ENCODE results near the gene MYORG. TPM values are rescaled to one million over a fixed set of nuclear protein-coding genes. Genes with fewer than 3 reads are reported as not detected.
"Not testable (repeated sequence)": the region's sequence is repeated elsewhere in the genome, so short reads cannot be mapped to it uniquely, and the experiment has no call there.

MYORG gene
- total RNA-seq, 1 donor from 2014 or later, result 6.3 TPM

DNA sequence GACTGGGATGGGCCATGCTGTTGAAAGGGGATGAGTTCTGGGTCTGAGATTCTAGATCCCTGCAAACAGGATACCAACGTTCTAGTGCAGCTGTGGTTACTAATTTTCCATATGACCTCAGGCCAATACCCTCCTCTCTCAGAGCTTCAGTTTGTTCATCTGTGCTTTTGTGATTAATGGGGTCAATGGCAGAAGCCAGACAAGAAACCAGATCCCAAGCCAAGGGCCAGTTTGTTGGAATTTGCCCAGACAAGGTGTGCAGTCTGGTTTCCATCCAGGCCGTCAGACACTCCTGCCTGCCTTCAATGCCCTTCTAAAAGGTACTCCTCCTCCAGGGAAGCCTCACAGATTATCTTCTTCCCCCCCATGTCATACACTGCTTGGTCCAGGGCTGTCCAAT, 11.4 kb downstream of the MYORG start:
- H3K27me3 ChIP-seq (ENCODE audit: low read depth), result no peaks in the 10 kb centered on the region
- no peak overlapping the region for H3K4me3 ChIP-seq
- intact Hi-C loops (cut with micrococcal nuclease), result no loop called here
- H3K4me1 ChIP-seq, result peaks cover 27% of the 10 kb centered on the region
- H3K27ac ChIP-seq (replicated peaks), result no peak overlapping the region
- TF ChIP-seq, protein P1, sequence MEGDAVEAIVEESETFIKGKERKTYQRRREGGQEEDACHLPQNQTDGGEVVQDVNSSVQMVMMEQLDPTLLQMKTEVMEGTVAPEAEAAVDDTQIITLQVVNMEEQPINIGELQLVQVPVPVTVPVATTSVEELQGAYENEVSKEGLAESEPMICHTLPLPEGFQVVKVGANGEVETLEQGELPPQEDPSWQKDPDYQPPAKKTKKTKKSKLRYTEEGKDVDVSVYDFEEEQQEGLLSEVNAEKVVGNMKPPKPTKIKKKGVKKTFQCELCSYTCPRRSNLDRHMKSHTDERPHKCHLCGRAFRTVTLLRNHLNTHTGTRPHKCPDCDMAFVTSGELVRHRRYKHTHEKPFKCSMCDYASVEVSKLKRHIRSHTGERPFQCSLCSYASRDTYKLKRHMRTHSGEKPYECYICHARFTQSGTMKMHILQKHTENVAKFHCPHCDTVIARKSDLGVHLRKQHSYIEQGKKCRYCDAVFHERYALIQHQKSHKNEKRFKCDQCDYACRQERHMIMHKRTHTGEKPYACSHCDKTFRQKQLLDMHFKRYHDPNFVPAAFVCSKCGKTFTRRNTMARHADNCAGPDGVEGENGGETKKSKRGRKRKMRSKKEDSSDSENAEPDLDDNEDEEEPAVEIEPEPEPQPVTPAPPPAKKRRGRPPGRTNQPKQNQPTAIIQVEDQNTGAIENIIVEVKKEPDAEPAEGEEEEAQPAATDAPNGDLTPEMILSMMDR (IDR thresholded peaks at IDR 0.05; ENCODE audit: borderline replicate concordance), result no peak
- H3K9me3 ChIP-seq (replicated peaks), result no peaks in the 10 kb centered on the region
- H3K36me3 ChIP-seq, result peaks cover 3% of the 10 kb centered on the region
- no peak for DNase-seq

DNA sequence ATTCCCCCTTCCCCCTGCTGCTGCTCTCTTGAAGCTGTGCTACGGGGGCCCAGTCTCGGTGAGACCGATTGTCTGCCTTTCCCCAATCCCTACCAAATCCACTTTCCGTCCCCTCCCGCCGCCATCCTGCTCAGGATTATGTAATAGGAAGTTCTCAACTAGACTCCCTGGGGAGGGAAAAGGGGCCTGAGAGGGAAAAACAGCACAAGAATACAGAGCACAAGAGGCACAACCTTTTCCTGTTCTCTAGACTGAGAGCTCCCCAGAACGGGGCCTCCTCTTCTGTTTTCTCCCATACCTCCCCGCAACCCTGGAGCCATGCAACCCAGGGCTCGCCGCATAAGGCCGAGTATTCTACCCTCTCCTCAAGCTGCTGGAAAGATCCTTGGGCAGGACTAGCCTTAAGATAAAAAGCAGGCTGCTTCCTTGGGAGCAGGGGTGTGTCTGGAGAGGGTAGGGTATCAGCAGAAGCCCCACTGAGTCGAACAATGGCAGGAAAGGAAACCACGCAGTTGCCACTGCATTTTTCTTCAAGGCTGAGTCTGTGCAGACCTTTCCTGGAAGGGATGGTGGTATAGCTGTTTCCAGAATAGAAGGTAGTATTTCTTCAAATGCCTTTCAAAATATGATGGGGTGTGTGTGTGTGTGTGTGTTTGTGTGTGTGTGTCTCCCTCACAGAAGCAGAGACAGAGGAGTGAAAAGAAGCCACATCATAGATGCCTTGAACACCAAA, 12.9 kb downstream of the MYORG start:
- intact Hi-C loops (cut with micrococcal nuclease), result no loop called here
- Histone ChIP-seq H3K4me3 (peak overlapping the region; percentile 24), H3K36me3 (peaks cover 3% of the 10 kb centered on the region), H3K9me3 (replicated peaks) (no peaks in the 10 kb centered on the region), H3K27me3 (ENCODE audit: low read depth) (no peaks in the 10 kb centered on the region), H3K27ac (replicated peaks) (peak overlapping the region; percentile 74), H3K4me1 (peaks cover 27% of the 10 kb centered on the region)
- peak; percentile 49 for DNase-seq
- TF ChIP-seq, protein P1 (IDR thresholded peaks at IDR 0.05; ENCODE audit: borderline replicate concordance), result no peak

DNA sequence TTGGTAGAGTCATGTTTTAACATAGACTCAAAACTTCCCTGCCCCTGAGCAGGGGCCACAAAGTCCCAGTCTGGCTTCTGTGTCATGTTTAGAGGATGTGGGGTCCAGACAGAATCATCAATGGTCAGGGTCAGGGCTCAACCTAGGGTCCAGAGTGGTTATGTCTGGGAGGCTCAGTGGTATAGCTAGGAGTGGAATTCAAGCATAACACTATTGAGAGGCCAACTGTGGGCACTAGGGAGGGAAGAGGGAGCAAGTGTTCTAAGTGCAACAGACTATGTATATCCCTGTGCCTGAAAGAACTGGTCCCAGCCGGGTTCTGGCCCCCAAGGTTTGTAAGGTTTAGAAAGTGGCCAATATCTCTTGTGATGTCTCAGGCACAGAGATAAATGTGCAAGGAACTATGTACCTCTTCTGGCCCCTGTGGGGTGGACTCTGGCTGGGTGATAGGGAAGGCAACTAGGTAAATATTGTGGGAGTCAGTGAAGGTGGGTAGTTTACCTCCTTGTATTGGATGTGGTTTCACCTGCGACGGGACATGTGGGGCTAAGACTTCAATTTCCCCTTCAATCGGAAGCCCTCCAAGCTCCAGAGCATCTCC, 14.0 kb downstream of the MYORG start:
- no peak for DNase-seq
- intact Hi-C loops (cut with micrococcal nuclease), result no loop called here
- H3K9me3 ChIP-seq (replicated peaks), result peaks cover 6% of the 10 kb centered on the region

GRCh38 chr9:34352957-34353356, 23.7 kb downstream of the MYORG start:
- H3K4me3 ChIP-seq; DNase-seq; intact Hi-C loops (cut with micrococcal nuclease); H3K4me1 ChIP-seq; H3K27ac ChIP-seq (replicated peaks); H3K27me3 ChIP-seq (ENCODE audit: low read depth); H3K36me3 ChIP-seq: not testable (repeated sequence)
- peaks cover 25% of the 10 kb centered on the region for H3K9me3 ChIP-seq (replicated peaks)

More for the DNA sequence above, 14.0 kb downstream of the MYORG start:
- peak overlapping the region; percentile 74 for H3K27ac ChIP-seq (replicated peaks)
- H3K4me1 ChIP-seq, result peaks cover 27% of the 10 kb centered on the region
- no peak overlapping the region for H3K4me3 ChIP-seq
- H3K36me3 ChIP-seq, result no peaks in the 10 kb centered on the region
- TF ChIP-seq, protein P1 (IDR thresholded peaks at IDR 0.05; ENCODE audit: borderline replicate concordance), result no peak
- H3K27me3 ChIP-seq (ENCODE audit: low read depth), result no peaks in the 10 kb centered on the region

GRCh38 chr9:34352122-34352652, 24.5 kb downstream of the MYORG start:
- H3K27ac ChIP-seq (replicated peaks); H3K27me3 ChIP-seq (ENCODE audit: low read depth); H3K4me1 ChIP-seq; DNase-seq; intact Hi-C loops (cut with micrococcal nuclease); H3K36me3 ChIP-seq; H3K4me3 ChIP-seq: not testable (repeated sequence)
- peaks cover 17% of the 10 kb centered on the region for H3K9me3 ChIP-seq (replicated peaks)

DNA sequence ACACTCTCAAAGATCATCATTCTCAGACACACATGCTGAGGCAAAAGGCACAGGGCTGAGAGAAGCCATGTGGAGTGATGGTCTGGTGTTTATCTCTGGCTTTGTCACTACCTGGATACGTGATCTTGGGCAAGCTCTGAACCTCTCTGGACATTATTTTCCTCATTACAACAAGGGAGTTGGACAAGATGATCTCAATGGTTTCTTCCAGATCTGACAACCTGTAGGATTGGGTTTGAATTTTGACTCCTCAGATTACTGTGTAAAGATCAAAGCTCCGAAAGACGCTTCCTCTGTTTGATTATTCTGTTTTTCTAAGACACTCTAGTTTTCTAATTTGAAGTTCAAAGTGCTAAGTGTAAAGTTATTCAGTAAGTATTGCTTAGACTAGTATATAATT, 27.4 kb downstream of the MYORG start:
- DNase-seq, result no peak
- H3K27me3 ChIP-seq (ENCODE audit: low read depth), result no peaks in the 10 kb centered on the region
- no peak overlapping the region for H3K27ac ChIP-seq (replicated peaks)
- TF ChIP-seq, protein P1 (IDR thresholded peaks at IDR 0.05; ENCODE audit: borderline replicate concordance), result no peak
- intact Hi-C loops (cut with micrococcal nuclease), result no loop called here
- no peaks in the 10 kb centered on the region for H3K9me3 ChIP-seq (replicated peaks)
- peaks cover 21% of the 10 kb centered on the region for H3K4me1 ChIP-seq
- H3K4me3 ChIP-seq, result no peak overlapping the region
- no peaks in the 10 kb centered on the region for H3K36me3 ChIP-seq
